Inflammatory macrophage (primary cell): Measurements from ENCODE around the gene GPR146.
"Not testable (repeated sequence)": the region's sequence is repeated elsewhere in the genome, so short reads cannot be mapped to it uniquely, and the experiment has no call there.

Experiments used
- DNase-seq, 2 donors: peaks; one replicate each; pipeline ENCODE4 v3.0.0-alpha.2; 2020 to 2022
- total RNA-seq, 18 experiments: gene quantifications; one replicate each; lab custom pipeline; 2026; ENCODE audit warnings: mixed read lengths in 6 of 18, inconsistent platforms in 2 of 18; lab: John Stamatoyannopoulos, UW

Gene GPR146, protein sequence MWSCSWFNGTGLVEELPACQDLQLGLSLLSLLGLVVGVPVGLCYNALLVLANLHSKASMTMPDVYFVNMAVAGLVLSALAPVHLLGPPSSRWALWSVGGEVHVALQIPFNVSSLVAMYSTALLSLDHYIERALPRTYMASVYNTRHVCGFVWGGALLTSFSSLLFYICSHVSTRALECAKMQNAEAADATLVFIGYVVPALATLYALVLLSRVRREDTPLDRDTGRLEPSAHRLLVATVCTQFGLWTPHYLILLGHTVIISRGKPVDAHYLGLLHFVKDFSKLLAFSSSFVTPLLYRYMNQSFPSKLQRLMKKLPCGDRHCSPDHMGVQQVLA
- 0.10 to 3.0 (median 0.88) reads per million in 18 experiments for total RNA-seq

- peak; percentile 94 to 98 for DNase-seq
These were observed at the start of gene GPR146 for GRCh38 chr7:1044189-1045068. Gene GPR146, plus strand, starts transcription at chr7:1044546. Its CDS starts 12,970 bp downstream, at chr7:1057516.

GRCh38 chr7:994592-995308, 49.6 kb upstream of the GPR146 start:
- DNase-seq = no peak

DNA sequence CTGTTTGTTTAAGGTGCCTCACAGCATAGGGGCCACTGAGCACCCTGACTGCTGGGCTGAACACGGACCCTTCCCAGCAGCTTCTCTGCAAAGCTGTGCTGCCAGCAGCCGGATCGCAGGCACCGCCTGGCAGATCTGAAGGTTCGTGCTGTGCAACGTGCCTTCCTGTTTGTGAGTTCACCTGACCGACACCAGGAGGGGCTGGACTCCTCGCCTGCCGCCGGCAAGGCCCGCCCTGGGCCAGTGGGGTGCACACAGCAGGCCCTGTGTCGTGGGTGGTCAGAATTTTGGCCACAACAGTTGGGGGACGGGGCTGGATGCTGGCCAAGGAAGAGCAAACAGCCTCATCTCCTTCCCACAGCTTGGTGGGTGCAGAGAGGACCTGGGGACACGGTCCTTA, 48.8 kb upstream of the GPR146 start:
- no peak for DNase-seq

- DNase-seq = peak in 1 of 2 donors; percentile 23
These were observed 48.1 kb upstream of the GPR146 start for GRCh38 chr7:996079-996872.

- DNase-seq = no peak
These were observed 46.6 kb upstream of the GPR146 start for GRCh38 chr7:997404-998395.

- DNase-seq = no peak
These were observed 45.0 kb upstream of the GPR146 start for GRCh38 chr7:999149-999879.

DNA sequence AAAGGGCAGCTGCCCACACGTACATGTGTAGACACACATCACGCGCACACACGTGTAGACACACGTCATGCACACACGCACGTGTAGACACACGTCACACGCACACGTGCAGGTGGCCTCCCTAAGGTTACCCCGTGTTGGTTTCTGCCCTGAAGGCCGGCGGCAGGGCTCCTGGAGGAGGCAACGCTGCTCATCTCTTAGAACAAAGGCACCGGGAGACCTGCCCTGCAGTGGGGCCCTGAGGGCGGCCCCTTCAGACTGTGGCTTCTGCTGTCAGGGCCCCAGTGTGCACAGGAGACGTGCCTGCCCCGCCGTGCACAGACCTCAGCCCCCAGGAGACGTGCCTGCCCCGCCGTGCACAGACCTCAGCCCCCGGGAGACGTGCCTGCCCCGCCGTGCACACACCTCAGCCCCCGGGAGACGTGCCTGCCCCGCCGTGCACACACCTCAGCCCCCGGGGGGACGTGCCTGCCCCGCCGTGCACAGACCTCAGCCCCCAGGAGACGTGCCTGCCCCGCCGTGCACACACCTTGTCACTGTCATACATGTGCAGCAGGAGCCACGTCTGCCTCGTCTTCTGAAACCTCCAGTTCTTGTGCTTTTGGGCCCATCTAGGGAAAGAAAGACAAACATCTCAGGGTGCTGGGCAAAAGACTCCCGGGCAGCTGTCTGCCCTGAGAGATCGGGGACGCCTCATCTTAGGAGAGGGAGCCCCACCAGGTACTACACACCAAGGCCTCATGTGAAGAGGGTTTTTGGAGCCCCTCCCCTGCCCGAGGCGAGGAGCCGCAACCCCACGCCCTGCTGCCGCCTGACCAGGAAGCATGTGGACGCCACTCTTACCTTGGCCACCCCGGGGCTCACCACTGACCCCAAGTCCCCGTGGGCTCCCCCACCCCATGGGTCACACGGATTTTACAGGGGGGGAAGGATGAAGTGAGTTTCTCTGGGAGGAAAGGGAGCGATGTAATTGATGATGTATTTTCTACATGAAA, 44.1 kb upstream of the GPR146 start:
- no peak for DNase-seq

- DNase-seq = not testable (repeated sequence)
These were observed 43.1 kb upstream of the GPR146 start for GRCh38 chr7:1001069-1001770.

GRCh38 chr7:1002026-1002425, 42.3 kb upstream of the GPR146 start:
- DNase-seq = not testable (repeated sequence)

- DNase-seq = not testable (repeated sequence)
These were observed 41.9 kb upstream of the GPR146 start for GRCh38 chr7:1002445-1002844.

DNA sequence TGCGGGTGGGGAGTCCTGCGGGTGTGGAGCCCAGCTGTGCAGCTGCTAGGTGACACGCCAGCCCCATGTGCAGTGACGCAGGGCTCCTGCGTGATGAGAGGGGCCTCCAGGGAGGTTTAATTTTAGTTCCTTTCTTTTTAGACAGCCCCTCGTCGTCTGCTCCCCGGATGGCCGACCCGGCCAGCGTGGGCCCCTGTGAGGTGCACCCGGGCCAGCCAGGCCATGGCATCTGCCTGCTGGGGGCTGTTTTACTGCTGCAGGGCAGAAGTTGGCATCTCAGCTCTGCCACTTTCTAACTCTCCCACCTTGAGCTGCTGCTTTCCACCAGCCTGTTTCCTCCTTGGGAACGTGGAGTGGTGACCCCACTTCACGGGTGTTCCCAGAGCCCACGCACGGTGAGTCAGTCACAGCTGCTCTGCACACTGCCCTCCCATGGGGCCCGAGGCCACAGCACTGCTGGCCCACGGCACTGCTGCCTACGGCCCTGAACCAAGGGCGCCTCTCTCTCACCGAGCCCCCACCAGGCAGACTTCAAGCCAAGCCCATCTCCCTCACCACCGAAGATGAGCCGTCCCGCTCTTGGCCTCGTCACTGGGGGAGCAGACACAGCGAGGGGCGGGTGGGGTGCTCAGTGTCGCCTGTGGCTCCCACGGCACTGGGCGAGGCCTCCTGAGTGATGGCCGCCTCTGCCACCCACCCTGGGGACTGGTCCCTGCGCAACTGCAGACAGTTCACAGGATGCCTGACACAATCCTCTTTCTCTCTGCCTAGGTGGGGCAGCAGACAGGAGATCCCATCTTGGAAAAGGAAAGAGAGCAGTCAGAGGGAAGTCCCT, 40.1 kb upstream of the GPR146 start:
- no peak for DNase-seq

DNA sequence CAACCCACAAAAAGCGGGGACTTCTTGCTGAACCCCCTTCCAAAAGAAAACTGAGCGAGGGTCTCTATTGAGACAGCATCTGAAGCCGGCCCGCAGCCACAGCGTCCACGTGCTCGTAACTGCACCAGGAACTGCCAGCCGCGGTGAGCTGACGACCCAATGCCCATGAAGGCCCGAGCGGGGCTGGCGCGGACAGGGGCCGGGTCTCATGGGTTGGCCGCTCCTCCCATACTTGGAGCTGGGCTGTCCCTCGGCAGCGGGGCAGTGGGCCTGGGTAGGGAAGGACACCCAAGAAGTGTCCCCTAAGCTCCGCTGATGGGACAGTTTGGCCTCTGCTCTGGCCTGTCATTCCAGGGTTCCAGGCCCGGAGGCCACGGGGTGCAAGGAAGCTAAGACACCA, 39.0 kb upstream of the GPR146 start:
- no peak for DNase-seq

GRCh38 chr7:1007901-1008300, 36.4 kb upstream of the GPR146 start:
- DNase-seq = no peak

DNA sequence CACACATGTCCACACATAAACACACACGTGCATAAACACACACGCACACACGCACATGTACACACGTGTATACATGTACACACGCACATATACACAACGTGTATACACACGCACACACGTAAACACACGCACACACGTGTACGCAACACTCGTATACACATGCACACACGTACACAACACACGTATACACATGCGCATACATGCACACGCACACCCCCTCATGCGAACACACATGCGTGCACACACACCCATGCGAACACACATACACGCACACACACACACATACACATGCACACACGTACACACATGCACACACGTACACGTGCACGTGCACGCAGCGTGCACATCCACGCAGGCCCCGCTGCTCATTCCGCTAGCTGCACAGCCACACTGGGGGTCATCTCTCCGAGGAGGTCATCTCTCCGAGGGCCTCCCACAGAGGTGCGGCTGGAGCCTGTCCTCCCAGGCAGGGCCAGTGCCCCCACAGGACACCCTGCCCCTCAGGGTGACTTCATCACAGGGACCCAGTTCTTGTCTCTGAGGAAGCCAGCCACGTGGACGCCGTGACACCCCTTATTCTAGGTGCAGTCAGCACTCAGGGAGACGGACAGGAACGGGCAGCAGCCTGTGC, 35.5 kb upstream of the GPR146 start:
- DNase-seq = no peak

- no peak for DNase-seq
These were observed 34.6 kb upstream of the GPR146 start for GRCh38 chr7:1009747-1010146.

- DNase-seq = no peak
These were observed 34.1 kb upstream of the GPR146 start for GRCh38 chr7:1010226-1010625.
